ENCODE data around the gene PCBP3.

DNA sequence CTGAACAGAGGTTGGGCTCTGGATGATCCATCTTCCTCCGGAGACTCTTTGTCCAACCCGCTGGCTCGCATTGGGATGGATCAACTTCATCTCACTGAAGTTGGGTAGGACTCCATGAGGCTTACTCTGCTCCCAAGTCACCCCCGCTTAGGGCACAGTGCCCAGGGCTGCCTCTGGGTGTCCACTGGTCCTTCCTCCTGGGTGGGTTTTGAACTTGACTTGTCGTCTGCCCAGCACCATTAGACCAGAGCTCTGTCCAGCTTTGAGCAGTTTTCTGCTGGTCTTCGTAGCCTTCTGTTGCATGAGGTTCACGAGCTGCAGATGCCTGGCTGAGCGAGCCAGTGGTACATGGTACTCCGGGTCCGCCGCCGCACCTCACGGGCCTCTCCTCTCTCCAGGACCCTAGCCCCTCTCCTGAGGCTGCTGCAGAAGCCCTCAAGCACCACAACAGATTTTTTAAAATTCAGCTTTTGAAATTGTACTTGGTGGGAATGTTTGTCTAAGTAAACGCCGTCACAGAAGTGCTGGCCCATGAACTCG, 304.3 kb downstream of the PCBP3 start:
- no peak for TF ChIP-seq SIN3A (conservative IDR thresholded peaks at IDR 0.05 in 1 of 2, IDR thresholded peaks at IDR 0.05 in 1 of 2; ENCODE audit: low read depth in 1 of 2, low read length in 2 of 2)
- no peak for TF ChIP-seq POLR2A (IDR thresholded peaks at IDR 0.05; ENCODE audit: control extremely low read depth in 1 of 2, low read depth in 2 of 2, low read length in 2 of 2)
- TF ChIP-seq EZH2 (IDR thresholded peaks at IDR 0.05; ENCODE audit: low read depth, low read length, severe bottlenecking) = no peak
- TF ChIP-seq, protein P1, sequence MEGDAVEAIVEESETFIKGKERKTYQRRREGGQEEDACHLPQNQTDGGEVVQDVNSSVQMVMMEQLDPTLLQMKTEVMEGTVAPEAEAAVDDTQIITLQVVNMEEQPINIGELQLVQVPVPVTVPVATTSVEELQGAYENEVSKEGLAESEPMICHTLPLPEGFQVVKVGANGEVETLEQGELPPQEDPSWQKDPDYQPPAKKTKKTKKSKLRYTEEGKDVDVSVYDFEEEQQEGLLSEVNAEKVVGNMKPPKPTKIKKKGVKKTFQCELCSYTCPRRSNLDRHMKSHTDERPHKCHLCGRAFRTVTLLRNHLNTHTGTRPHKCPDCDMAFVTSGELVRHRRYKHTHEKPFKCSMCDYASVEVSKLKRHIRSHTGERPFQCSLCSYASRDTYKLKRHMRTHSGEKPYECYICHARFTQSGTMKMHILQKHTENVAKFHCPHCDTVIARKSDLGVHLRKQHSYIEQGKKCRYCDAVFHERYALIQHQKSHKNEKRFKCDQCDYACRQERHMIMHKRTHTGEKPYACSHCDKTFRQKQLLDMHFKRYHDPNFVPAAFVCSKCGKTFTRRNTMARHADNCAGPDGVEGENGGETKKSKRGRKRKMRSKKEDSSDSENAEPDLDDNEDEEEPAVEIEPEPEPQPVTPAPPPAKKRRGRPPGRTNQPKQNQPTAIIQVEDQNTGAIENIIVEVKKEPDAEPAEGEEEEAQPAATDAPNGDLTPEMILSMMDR (IDR thresholded peaks at IDR 0.05; ENCODE audit: control extremely low read depth in 1 of 3, insufficient read depth in 1 of 3, low read depth in 1 of 3, low read length in 3 of 3) = no peak
- no peak for TF ChIP-seq SIRT6 (IDR thresholded peaks at IDR 0.05; ENCODE audit: low read length)
- TF ChIP-seq BRCA1 (IDR thresholded peaks at IDR 0.05; ENCODE audit: low read depth, low read length) = no peak
- TF ChIP-seq NRF1 (IDR thresholded peaks at IDR 0.05; ENCODE audit: low read depth, low read length) = no peak
- TF ChIP-seq RAD21 (IDR thresholded peaks at IDR 0.05 in 1 of 2, conservative IDR thresholded peaks at IDR 0.05 in 1 of 2; ENCODE audit: low read depth in 2 of 2, low read length in 2 of 2) = no peak
- TF ChIP-seq SUZ12 (IDR thresholded peaks at IDR 0.05; ENCODE audit: low read length) = no peak
- TF ChIP-seq JUN (IDR thresholded peaks at IDR 0.05; ENCODE audit: low read depth, low read length) = no peak
- no peak for TF ChIP-seq CBX8 (IDR thresholded peaks at IDR 0.05; ENCODE audit: borderline replicate concordance, low read depth, low read length)
- TF ChIP-seq ZNF274 (IDR thresholded peaks at IDR 0.05; ENCODE audit: borderline replicate concordance, extremely low read depth, low read length) = no peak
